Measurements from ENCODE around the gene PRR36. TPM values are rescaled to one million over a fixed set of nuclear protein-coding genes. Genes with fewer than 3 reads are reported as not detected.

The PRR36 gene
- total and polyA plus RNA-seq, 7 donors: under 0.01 to 0.23 TPM; not detected in 5

DNA sequence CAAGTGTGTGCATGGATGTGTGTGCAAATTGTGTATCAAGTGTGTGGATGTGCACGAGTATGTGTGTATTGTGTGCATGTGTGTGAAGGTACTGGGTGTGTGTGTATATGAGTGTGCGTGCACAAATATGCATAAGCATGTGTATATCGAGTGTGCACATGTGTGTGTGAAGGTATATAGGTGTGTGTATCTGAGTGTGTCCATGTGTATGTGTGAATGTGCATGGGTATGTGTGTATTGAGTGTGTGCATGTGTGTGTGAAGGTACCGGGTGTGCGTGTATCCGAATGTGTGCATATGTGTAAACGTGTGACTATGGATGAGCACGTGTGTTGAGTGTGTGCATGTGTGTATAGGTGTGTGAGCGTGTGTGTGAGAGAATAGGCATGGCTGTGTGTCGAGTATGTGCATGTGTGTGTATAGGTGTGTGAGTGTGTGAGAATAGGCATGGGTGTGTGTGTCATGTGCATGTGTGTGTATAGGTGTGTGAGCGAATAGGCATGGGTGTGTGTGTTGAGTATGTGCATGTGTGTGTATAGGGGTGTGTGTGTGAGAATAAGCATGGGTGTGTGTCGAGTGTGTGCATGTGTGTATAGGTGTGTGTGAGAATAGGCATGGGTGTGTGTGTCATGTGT lies 31.4 kb downstream of the PRR36 start:
- Histone ChIP-seq H3K9me3 (no peaks in the 10 kb centered on the region), H3K4me3 (no peak overlapping the region), H3K4me1 (no peaks in the 10 kb centered on the region), H3K27me3 (no peaks in the 10 kb centered on the region), H3K36me3 (no peaks in the 10 kb centered on the region), H3K27ac (no peak overlapping the region)
- intact Hi-C loops (cut with DNase I): no loop called here
- WGBS, 2 donors: 96% methylated on average over 12 of the region's 12 CpGs
- no peak for DNase-seq
- TF ChIP-seq, protein P1, sequence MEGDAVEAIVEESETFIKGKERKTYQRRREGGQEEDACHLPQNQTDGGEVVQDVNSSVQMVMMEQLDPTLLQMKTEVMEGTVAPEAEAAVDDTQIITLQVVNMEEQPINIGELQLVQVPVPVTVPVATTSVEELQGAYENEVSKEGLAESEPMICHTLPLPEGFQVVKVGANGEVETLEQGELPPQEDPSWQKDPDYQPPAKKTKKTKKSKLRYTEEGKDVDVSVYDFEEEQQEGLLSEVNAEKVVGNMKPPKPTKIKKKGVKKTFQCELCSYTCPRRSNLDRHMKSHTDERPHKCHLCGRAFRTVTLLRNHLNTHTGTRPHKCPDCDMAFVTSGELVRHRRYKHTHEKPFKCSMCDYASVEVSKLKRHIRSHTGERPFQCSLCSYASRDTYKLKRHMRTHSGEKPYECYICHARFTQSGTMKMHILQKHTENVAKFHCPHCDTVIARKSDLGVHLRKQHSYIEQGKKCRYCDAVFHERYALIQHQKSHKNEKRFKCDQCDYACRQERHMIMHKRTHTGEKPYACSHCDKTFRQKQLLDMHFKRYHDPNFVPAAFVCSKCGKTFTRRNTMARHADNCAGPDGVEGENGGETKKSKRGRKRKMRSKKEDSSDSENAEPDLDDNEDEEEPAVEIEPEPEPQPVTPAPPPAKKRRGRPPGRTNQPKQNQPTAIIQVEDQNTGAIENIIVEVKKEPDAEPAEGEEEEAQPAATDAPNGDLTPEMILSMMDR (IDR thresholded peaks at IDR 0.05): no peak
- TF ChIP-seq POLR2AphosphoS5 (IDR thresholded peaks at IDR 0.05) (no peak), POLR2A (IDR thresholded peaks at IDR 0.05) (no peak), EP300 (IDR thresholded peaks at IDR 0.05) (no peak)

DNA sequence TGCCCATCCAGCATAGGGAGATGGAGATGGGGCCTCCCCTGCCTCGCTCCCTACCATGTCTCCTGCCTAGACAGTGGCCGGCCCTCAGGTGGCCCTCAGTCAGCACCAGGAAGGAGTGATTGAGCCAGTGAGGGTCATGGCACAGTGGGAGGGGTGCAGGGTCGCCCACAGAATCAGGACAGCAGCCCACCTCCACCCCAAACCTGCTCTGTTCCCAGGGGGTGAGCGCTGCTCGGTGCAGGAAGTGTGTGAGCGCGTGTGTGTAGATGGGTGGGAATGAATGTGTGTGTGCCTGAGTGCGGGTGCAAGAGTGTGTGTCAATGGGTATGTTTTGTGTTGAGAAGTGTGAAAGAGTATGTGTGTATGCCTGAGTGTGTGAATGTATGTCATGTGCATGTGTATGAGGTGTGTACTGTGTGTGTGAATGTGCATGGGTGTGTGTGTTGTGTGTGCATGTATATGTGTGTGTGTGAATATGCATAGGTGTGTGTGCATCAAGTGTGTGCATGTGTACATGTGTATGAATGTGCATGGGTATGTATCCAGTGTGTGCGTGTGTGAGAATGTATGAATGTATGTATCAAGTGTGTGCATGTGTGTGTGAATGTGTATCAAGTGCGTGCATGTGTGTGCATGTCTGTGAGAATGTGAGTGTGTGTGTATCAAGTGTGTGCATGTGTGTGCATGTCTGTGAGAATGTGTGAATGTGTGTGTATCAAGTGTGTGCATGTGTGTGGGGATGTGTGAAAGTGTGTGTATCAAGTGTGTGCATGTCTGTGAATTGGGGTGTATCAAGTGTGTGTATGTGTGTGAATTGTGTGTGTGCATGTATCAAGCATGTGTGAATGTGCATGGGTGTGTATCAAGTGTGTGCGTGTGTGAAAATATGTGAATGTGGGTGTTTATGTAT lies 32.2 kb downstream of the PRR36 start:
- no peak for DNase-seq
- no peak overlapping the region for H3K4me3 ChIP-seq
- TF ChIP-seq EP300 (IDR thresholded peaks at IDR 0.05) (no peak), POLR2AphosphoS5 (IDR thresholded peaks at IDR 0.05) (no peak), POLR2A (IDR thresholded peaks at IDR 0.05) (no peak)
- TF ChIP-seq, protein P1 (IDR thresholded peaks at IDR 0.05): no peak
- intact Hi-C loops (cut with DNase I): no loop called here
- H3K36me3 ChIP-seq: no peaks in the 10 kb centered on the region
- H3K27ac ChIP-seq: no peak overlapping the region
- no peaks in the 10 kb centered on the region for H3K4me1 ChIP-seq
- no peaks in the 10 kb centered on the region for H3K27me3 ChIP-seq
- H3K9me3 ChIP-seq: no peaks in the 10 kb centered on the region
- WGBS, 2 donors: 91 to 94% methylated on average over 11 of the region's 11 CpGs

DNA sequence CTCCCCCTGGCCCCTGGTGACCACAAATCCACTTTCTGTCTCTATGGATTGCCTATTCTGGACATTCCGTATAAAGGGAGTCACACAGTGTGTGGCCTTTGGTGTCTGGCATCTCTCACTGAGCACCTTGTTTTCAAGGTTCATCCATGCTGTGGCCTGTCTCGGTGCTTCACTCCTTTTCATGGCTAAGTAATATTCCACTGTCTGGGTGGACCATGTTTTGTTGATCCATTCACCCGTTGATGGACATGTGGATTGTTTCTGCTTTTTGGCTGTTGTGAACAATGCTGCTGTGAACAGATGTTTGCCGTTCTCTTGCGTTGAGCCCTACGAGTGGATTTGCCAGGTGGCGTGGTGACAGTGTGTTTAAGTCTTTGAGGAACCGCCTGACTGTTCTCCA lies 33.6 kb downstream of the PRR36 start:
- TF ChIP-seq EP300 (IDR thresholded peaks at IDR 0.05): no peak
- TF ChIP-seq POLR2A (IDR thresholded peaks at IDR 0.05): no peak
- TF ChIP-seq, protein P1 (IDR thresholded peaks at IDR 0.05): no peak
- TF ChIP-seq POLR2AphosphoS5 (IDR thresholded peaks at IDR 0.05): no peak
- H3K27ac ChIP-seq: no peak overlapping the region
- no peaks in the 10 kb centered on the region for H3K4me1 ChIP-seq
- DNase-seq: no peak
- H3K27me3 ChIP-seq: no peaks in the 10 kb centered on the region
- H3K4me3 ChIP-seq: no peak overlapping the region
- no peaks in the 10 kb centered on the region for H3K36me3 ChIP-seq
- intact Hi-C loops (cut with DNase I): no loop called here
- 93 to 95% methylated on average over 8 of the region's 8 CpGs for WGBS, 2 donors
- H3K9me3 ChIP-seq: no peaks in the 10 kb centered on the region

DNA sequence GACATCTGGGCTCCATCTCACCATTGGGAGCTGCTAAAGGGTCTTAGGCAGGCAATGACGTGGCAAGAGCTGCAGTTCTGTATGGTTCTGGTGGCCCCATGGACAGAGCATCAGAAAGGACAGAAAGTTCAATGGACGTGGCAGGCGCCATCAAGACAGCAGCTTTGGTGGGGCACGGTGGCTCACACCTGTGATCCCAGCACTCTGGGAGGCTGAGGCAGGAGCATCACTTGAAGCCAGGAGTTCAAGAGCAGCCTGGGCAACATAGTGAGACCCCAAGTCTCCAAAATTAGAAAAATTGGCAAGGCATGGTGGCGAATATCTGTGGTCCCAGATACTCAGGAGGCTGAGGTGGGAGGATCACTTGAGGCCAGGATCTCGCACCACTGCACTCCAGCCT lies 34.7 kb downstream of the PRR36 start:
- Histone ChIP-seq H3K27ac (no peak overlapping the region), H3K9me3 (no peaks in the 10 kb centered on the region), H3K4me1 (no peaks in the 10 kb centered on the region), H3K36me3 (no peaks in the 10 kb centered on the region), H3K27me3 (no peaks in the 10 kb centered on the region), H3K4me3 (no peak overlapping the region)
- WGBS, 2 donors: 95% methylated on average over 6 of the region's 6 CpGs
- intact Hi-C loops (cut with DNase I): no loop called here
- no peak for TF ChIP-seq POLR2AphosphoS5 (IDR thresholded peaks at IDR 0.05)
- no peak for TF ChIP-seq POLR2A (IDR thresholded peaks at IDR 0.05)
- no peak for TF ChIP-seq EP300 (IDR thresholded peaks at IDR 0.05)
- TF ChIP-seq, protein P1 (IDR thresholded peaks at IDR 0.05): no peak
- DNase-seq: no peak

Measured in sigmoid colon (tissue), 7 donors.